HG02973 (cell line): ENCODE results near the gene OCA2.
"Not testable (repeated sequence)": the region's sequence is repeated elsewhere in the genome, so short reads cannot be mapped to it uniquely, and the experiment has no call there.

Source experiments
- ATAC-seq: cut with Tn5 transposase; IDR thresholded peaks from one replicate; pipeline ENCODE4 v1.9.1; 2021; ENCODE audit warnings: moderate library complexity; ENCODE audit not compliant: unreplicated experiment

OCA2 gene

GRCh38 chr15:28026221-28026620 is 72.9 kb downstream of the OCA2 start:
- no peak for ATAC-seq

- no peak for ATAC-seq
Observed at GRCh38 chr15:28025413-28025812, 73.7 kb downstream of the OCA2 start.

- ATAC-seq = no peak
Observed at GRCh38 chr15:28024889-28025250, 74.2 kb downstream of the OCA2 start.

- no peak for ATAC-seq
Observed at GRCh38 chr15:28023933-28024888, 74.9 kb downstream of the OCA2 start.

- ATAC-seq = no peak
Observed at GRCh38 chr15:28023422-28023821, 75.7 kb downstream of the OCA2 start.

GRCh38 chr15:28022961-28023360 is 76.2 kb downstream of the OCA2 start:
- ATAC-seq = no peak

GRCh38 chr15:28022181-28022580 is 76.9 kb downstream of the OCA2 start:
- no peak for ATAC-seq

- no peak for ATAC-seq
Observed at GRCh38 chr15:28021281-28022039, 77.7 kb downstream of the OCA2 start.

- no peak for ATAC-seq
Observed at GRCh38 chr15:28020644-28021043, 78.5 kb downstream of the OCA2 start.

- ATAC-seq = no peak
Observed at GRCh38 chr15:28019594-28020309, 79.4 kb downstream of the OCA2 start.

GRCh38 chr15:28018291-28019044 is 80.6 kb downstream of the OCA2 start:
- no peak for ATAC-seq

GRCh38 chr15:28017423-28017924 is 81.6 kb downstream of the OCA2 start:
- no peak for ATAC-seq

- ATAC-seq = no peak
Observed at GRCh38 chr15:28015855-28016254, 83.3 kb downstream of the OCA2 start.

- ATAC-seq = no peak
Observed at GRCh38 chr15:28014623-28015200, 84.4 kb downstream of the OCA2 start.

GRCh38 chr15:28013976-28014375 is 85.1 kb downstream of the OCA2 start:
- no peak for ATAC-seq

GRCh38 chr15:28013480-28013879 is 85.6 kb downstream of the OCA2 start:
- no peak for ATAC-seq

- ATAC-seq = no peak
Observed at GRCh38 chr15:28012231-28012630, 86.9 kb downstream of the OCA2 start.

GRCh38 chr15:28008175-28008574 is 90.9 kb downstream of the OCA2 start:
- not testable (repeated sequence) for ATAC-seq

GRCh38 chr15:28006116-28006905 is 92.8 kb downstream of the OCA2 start:
- ATAC-seq = no peak
